Umbilical cord (tissue), 2 donors: ENCODE data around the gene SUPT6H. TPM values are rescaled to one million over a fixed set of nuclear protein-coding genes. Genes with fewer than 3 reads are reported as not detected.
"Not testable (repeated sequence)": the region's sequence is repeated elsewhere in the genome, so short reads cannot be mapped to it uniquely, and the experiment has no call there.

ENCODE experiments used
- DNase-seq: peaks from one replicate; pipeline ENCODE4 v3.0.0-alpha.2; 2015; ENCODE audit warnings: low spot score
- total RNA-seq: library from RNA; depleted of rRNA; stranded (reverse); fragments of >200 nt; gene quantifications from one replicate; pipeline ENCODE4 v1.2.3, GENCODE V29; 2014; ENCODE audit warnings: low replicate concordance; ENCODE audit not compliant: insufficient read depth

The SUPT6H gene
- total RNA-seq, 1 donor from 2014 or later: 40.4 TPM

GRCh38 chr17:28735242-28735722 lies 73.3 kb downstream of the SUPT6H start:
- DNase-seq: no peak

- not testable (repeated sequence) for DNase-seq
Observed at GRCh38 chr17:28735913-28736769, 74.1 kb downstream of the SUPT6H start.

GRCh38 chr17:28737316-28737715 lies 75.3 kb downstream of the SUPT6H start:
- no peak for DNase-seq

GRCh38 chr17:28737770-28738679 lies 76.0 kb downstream of the SUPT6H start:
- DNase-seq: no peak

GRCh38 chr17:28738680-28739384 lies 76.8 kb downstream of the SUPT6H start:
- DNase-seq: no peak

GRCh38 chr17:28740406-28741357 lies 78.7 kb downstream of the SUPT6H start:
- DNase-seq: no peak

- DNase-seq: no peak
Observed at GRCh38 chr17:28741358-28742349, 79.6 kb downstream of the SUPT6H start.

- DNase-seq: peak; percentile 88
Observed at GRCh38 chr17:28743243-28744103, 81.5 kb downstream of the SUPT6H start, which contains the start of gene TRAF4. TRAF4 (plus strand) TSS chr17:28744011; CDS start chr17:28744113, 102 bp downstream.

GRCh38 chr17:28744104-28744971 lies 82.3 kb downstream of the SUPT6H start:
- DNase-seq: no peak

GRCh38 chr17:28744972-28745785 lies 83.2 kb downstream of the SUPT6H start:
- DNase-seq: peak; percentile 58

GRCh38 chr17:28745786-28746411 lies 83.9 kb downstream of the SUPT6H start:
- no peak for DNase-seq

GRCh38 chr17:28746611-28747050 lies 84.6 kb downstream of the SUPT6H start:
- no peak for DNase-seq

- DNase-seq: no peak
Observed at GRCh38 chr17:28747051-28747691, 85.2 kb downstream of the SUPT6H start.

GRCh38 chr17:28747801-28748750 lies 86.1 kb downstream of the SUPT6H start:
- no peak for DNase-seq
